Caki2 (cell line): ENCODE results near the gene SART1. TPM values are rescaled to one million over a fixed set of nuclear protein-coding genes. Genes with fewer than 3 reads are reported as not detected.

ENCODE experiments used
- DNase-seq: peaks from one replicate; pipeline ENCODE4 v3.0.0-alpha.2; 2015; ENCODE audit warnings: low read depth
- in situ Hi-C: cut with HindIII; loops from 2 replicates; pipeline ENCODE4 v1.10.0; 2016; ENCODE audit warnings: low sequenced_read_pairs, low pct_unique_long_range_greater_than_20kb, mixed read lengths
- total RNA-seq: library from RNA; depleted of rRNA; stranded (reverse); fragments of >200 nt; shearing (Covaris generic); gene quantifications from 2 replicates; pipeline ENCODE4 v1.2.3, GENCODE V29; 2014; ENCODE audit warnings: low replicate concordance; rRNA removed

SART1 gene, protein sequence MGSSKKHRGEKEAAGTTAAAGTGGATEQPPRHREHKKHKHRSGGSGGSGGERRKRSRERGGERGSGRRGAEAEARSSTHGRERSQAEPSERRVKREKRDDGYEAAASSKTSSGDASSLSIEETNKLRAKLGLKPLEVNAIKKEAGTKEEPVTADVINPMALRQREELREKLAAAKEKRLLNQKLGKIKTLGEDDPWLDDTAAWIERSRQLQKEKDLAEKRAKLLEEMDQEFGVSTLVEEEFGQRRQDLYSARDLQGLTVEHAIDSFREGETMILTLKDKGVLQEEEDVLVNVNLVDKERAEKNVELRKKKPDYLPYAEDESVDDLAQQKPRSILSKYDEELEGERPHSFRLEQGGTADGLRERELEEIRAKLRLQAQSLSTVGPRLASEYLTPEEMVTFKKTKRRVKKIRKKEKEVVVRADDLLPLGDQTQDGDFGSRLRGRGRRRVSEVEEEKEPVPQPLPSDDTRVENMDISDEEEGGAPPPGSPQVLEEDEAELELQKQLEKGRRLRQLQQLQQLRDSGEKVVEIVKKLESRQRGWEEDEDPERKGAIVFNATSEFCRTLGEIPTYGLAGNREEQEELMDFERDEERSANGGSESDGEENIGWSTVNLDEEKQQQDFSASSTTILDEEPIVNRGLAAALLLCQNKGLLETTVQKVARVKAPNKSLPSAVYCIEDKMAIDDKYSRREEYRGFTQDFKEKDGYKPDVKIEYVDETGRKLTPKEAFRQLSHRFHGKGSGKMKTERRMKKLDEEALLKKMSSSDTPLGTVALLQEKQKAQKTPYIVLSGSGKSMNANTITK
- total RNA-seq, result 28.1 and 68.3 TPM in 2 replicates

DNA sequence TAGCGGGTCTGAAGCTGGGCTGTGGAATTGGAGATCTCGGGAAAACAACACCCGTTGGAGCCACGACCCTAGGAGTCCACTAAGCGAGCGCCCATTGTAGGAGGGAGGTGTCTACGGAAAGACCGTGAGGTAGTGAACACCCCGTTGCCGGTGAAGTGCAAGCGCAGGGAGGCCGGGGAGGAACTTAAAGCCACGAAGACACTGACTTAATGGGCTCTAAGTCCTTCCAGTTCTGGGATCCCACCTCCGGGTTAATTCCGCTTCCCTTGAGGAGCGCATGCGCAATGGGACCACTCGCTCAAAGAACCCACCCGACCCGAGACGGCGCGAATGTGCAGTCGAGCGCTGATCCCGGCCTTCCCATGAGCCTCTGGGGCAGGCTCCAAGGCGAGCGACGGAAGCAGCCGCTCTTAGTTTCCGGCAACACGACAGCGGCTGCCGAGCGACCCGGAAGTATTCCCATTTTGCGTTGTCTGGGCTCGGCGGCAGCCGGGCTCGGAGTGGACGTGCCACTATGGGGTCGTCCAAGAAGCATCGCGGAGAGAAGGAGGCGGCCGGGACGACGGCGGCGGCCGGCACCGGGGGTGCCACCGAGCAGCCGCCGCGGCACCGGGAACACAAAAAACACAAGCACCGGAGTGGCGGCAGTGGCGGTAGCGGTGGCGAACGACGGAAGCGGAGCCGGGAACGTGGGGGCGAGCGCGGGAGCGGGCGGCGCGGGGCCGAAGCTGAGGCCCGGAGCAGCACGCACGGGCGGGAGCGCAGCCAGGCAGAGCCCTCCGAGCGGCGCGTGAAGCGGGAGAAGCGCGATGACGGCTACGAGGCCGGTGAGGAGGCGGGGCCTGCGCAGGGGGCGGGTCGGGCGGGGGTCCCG is at the start of gene SART1:
Gene SART1, plus strand, starts transcription at position 468 of the 874 bp plus-strand sequence. Its CDS starts 47 bp downstream, at position 515.
- in situ Hi-C loops, result no loop called here
- peak; percentile 90 for DNase-seq

DNA sequence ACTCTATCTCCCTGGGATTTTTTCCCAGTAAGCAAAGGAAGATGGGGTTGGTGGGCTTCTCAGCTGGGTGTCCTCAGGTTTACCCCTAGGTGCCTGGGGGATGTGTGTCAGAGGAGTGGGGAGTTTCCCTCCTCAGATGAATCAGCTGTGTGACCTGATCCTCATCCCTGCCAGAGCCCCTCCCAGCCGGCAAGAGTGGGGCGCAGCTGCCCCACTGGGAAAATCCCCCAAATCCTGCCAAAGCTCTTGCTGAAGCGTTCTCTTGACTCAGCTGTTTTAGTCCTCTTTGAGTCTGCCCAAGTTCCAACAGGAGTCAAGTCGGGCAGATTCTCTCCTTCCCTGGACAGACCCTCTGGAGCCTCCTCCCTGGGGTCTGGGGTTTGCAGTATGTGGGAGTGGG is 48.7 kb upstream of the SART1 start:
- peak; percentile 31 for DNase-seq
- in situ Hi-C loops, result no loop called here

DNA sequence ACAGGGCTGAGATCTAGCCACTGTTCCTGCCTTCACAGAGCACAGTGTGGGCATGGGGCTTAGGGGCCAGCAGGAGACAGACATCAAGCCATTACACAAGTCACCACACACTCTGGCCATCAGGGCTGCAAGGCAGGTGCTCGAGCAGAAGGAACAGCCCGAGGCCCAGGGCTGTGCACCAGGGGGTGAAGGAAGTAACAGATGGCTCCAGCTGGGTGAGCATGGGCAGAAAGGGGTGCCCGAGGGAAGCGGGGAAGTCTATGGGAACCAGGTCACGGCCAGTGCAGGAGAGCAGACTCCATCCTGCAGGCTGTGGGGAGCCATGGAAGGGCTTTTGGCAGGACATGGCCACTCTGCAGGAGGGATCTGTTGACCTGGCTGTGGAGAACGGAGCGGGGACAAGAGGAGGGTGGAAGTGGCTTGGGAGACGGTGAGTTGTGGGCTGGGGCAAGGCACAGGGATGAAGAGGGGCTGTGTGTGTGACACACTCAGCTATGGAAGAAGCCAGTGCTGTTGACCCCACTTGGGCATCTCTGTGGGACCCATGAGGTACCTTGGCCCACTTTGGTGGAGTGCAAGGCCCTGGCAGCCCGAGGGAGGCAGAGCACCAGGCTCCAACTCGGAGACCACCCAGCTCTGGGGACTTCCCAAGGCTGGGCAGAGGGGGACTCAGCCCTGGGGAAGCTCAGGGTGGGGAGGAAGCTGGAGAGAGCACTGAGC is 46.3 kb upstream of the SART1 start:
- in situ Hi-C loops, result no loop called here

DNA sequence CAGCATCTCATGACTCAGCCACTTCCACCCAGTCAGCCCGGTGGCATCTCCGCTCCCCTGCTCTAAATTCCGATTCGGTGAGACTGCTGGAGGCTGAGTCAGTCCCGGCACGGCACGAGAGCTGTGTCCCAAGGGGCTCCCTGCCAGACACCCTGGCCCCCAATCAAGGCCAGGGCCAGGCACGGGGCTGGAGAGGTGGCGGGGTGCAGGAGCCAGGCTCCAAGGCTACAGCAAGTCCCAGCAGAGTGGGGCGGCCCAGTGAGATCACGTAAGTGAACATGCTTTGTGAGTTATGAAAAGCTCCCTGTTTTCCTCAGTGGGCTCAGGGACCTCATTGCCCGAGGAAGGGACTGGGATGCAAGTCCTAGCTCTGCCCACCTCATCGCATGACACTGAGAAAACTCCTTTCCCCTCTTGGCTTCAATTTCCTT is 45.7 kb upstream of the SART1 start:
- in situ Hi-C loops, result no loop called here
- DNase-seq, result peak; percentile 90

More for the DNA sequence above, 46.3 kb upstream of the SART1 start:
- DNase-seq, result no peak

- in situ Hi-C loops, result no loop called here
- DNase-seq, result no peak
These were observed 45.1 kb upstream of the SART1 start for GRCh38 chr11:65916391-65916790.

DNA sequence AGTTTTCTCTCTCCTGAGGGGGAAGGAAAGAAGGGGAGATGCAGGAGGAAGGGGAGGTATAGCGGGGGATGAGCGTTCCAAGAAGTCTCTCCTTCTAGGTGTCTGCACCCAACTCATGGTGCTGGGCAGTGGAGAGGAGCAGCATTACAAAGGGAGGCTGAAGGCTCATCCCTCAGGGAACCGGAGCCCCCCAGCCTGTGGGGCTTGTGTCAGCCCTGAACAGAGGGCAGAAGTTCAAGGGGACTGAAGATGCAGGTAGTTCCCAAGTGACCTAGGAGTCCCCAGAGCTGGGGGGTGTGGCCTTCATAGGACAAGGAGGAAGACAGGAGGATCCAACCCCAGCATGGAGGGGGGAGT is 44.5 kb upstream of the SART1 start:
- DNase-seq, result peak; percentile 31
- in situ Hi-C loops, result no loop called here

- peak; percentile 49 for DNase-seq
- in situ Hi-C loops, result no loop called here
These were observed 43.9 kb upstream of the SART1 start for GRCh38 chr11:65917434-65918210.

DNA sequence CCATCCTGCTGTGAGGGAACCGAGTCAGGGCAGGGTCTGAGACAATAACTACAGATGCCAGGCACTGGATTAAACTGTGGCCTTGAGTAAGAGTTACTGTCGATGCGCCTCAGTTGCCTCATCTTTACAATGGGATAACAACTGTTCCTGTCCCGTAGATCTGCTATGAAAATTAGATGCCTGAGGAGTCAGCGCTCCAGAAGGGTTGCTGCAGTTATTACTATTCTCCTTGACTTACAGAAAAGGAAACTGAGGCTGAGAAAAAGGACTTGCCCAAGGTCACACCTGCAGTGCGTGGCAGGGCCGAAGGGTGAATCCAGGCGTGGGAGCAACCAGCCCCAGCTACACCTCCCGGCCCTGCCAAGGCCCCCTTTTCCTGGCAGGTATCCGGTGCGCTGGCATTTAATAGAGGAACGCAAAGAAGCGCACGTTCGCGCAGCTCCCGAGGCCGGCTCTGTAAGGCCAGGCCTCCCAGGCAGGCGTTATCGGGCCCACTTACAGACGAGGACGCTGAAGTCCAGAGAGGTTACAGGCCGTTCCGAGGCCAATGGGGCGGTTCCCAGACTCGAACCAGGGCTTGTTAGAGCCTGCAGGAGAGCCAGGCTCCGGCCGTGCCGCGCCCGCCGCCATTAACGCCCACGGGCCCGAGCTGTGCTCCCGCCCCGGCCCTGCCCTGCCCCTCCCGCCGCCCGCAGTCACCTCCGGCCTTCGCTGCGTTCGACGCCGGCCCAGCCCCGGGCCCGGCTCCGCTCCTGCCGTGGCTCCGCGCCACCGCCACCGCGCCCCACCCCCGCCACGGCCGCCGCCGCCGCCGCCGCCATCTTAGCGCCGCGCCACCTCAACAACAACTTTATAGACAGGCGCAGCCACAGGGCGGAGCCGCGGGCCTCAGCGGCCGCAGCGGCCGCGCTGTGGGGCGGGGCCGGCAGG is 43.1 kb upstream of the SART1 start, which contains the start of gene C11orf68:
Gene C11orf68, minus strand, starts transcription at position 852 of the 930 bp plus-strand sequence. Its CDS starts 31 bp downstream, at position 821.
- DNase-seq, result no peak
- in situ Hi-C loops, result no loop called here

DNA sequence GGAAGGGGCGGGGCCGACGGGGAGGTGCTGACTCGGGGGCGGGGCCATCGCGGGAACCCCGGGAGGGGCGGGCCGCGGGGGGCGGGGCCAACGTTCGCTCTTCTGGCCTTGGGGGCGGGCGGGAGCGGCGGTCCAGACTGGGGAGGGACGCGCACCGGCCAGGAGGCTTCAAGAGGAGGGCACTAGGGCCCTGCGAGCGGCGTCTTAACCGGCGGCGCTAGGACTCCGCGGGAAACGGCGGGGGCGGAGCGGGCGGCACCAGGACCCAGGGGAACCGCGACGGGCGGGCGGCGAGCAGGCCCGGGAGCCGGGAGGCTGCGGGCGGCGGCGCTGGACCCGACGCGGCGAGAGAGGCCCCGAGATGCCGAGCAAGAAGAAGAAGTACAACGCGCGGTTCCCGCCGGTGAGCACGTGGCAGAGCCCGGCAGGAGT is 42.4 kb upstream of the SART1 start, which contains the start of gene DRAP1:
Gene DRAP1, plus strand, starts transcription at position 286 of the 432 bp plus-strand sequence. Its CDS starts 76 bp downstream, at position 362.
- peak; percentile 88 for DNase-seq
- in situ Hi-C loops, result no loop called here

DNA sequence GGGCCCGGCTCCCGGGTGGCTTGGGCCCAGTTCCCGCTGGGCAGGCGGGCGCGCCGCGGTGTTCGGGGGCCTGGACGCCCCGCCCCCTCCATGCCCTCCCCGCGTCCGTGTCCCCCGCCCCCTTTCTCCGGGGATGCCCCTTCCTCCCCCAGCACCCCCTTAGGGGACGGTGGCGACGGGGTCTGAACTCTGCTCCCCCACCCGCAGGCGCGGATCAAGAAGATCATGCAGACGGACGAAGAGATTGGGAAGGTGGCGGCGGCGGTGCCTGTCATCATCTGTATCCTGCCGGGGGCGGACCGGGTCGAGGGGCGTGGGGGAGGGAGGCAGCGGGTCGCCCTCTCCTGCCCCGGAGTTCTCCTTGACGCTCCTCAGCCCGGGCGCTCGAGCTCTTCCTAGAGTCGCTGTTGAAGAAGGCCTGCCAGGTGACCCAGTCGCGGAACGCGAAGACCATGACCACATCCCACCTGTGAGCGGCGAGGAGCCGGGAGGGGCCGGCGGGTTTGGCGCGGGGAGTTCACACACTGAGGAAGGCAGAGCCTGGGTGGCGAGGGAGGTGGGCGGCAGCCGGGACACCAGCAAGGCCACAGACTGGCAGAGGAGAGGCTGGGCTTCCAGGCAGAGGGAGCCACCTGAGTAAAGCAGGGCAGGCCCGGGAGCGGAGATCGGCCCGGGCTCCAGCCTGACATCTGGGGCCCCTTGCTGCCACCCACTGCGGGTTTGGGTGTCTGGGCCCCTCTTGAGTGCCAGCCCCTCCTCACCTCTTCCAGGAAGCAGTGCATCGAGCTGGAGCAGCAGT is 41.8 kb upstream of the SART1 start:
- no peak for DNase-seq

GRCh38 chr11:65920372-65920802 is 41.1 kb upstream of the SART1 start:
- no peak for DNase-seq
- in situ Hi-C loops, result no loop called here

More for the DNA sequence above, 41.8 kb upstream of the SART1 start:
- in situ Hi-C loops, result no loop called here

GRCh38 chr11:65921033-65921555 is 40.4 kb upstream of the SART1 start:
- DNase-seq, result no peak
- in situ Hi-C loops, result no loop called here

GRCh38 chr11:65921876-65922275 is 39.7 kb upstream of the SART1 start:
- in situ Hi-C loops, result no loop called here
- DNase-seq, result no peak

DNA sequence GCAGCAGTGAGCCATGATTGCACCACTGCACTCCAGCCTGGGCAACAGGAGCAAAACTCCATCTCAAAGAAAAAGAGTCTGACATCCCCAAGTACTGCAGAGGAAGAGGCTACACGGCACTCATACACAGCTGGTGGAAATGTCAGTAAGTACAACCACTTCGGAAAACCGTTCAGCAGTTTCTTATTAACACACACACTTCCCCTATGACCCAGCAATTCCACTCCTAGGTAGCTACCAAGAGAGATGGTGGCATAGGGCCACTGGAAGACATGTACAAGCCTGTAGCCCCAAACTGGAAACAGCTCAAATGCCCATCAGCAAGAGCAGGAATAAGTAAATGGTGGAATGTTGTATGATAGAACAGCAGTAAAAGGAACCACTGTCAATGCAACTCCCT is 39.0 kb upstream of the SART1 start:
- in situ Hi-C loops, result no loop called here
- DNase-seq, result no peak

GRCh38 chr11:65925397-65925796 is 36.1 kb upstream of the SART1 start:
- DNase-seq, result no peak
- in situ Hi-C loops, result no loop called here
